ENCODE results near the gene SSR1.

SSR1 gene

DNA sequence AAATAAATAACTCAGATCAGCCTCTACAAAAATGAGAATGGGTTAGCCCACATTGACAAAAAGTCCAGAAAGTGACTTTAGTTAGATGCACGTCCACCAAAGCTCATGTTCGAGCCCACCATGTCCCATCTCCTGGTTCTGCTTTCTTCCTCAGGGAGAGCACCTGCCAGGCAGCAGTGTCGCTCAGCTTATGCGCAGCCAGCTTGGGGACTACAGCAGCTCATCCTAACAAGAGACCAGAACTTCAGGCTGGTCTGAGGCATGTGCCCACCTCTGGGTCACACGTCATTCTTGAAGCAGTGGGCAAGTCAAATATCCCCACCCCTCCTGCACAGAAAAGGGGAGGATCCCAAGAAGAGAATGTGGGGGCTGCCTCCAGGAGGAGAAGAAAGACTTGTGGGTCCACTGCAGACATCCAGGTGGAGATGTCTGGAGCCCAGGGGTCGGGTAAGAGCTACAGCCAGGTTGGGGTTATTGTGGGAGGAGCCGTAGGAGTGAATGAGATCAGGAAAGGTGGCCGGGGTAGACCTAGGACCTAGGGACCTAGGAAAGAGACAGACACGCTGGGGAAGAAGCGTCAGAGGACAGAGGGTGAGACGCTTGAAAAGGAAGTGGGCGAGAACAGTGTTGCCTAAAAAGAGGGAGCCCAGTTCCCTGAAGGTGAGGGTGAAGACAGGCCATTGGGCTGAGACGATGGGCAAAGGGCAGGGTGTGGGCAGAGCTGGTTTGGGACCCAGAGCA is 52.5 kb downstream of the SSR1 start:
- DNase-seq, result no peak

DNA sequence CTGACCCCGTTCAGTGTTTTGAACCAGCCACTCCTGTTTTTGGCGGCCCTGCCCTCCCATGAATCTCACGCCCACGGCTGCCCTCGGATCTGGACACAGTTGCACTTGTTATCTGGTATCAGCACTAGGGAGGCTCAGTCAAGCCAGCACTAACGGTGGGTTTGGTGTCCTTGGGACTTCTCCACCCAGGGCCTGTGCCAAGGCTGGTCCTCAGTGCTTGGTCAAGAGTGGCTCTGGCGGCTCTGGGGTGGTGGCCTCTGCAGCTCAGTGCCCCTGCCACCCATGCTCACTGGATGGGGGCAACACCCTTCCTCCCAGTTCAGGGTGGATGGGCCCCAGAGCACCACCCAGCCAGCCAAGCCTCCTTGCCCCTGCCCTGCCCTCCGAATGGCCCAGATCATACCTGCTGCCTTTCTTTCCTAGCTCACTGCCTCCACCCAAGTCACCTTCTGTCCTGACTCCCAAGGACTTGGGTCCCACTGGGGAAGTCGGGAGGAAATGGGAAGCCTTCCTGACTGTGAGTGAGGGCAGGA is 54.7 kb downstream of the SSR1 start:
- DNase-seq, result no peak

DNA sequence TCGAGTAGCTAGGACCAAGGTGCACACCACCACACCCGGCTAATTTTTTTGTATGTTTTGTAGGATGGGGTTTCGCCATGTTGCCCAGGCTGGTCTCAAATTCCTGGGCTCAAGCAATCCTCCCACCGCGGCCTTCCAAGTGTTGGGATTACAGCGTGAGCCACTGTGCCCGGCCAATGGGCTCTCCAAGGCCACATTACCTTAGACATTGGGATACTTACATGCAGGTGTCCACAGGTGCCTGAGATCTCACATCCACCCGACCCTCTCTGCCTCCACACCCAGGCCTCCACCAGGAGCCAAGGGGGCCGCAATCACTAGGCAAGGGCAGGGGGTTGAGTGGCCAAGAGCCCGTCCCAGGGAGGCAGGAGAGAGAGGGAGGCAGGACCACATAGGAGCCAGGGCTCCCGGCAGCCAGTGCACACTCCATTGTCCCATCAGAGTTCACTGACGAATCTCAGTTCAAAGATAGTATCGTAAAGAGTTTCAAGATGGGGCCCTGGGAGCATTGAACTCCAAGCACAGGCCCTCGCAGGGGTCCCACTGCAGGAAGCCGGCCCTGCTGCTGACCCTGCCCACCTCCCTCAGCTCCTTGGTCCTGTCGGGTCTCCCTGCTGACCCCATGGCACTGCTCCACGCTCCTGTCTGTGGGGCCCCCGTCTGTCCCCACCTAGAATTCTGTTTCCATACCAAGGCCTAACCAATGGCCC is 55.3 kb downstream of the SSR1 start:
- no peak for DNase-seq

DNA sequence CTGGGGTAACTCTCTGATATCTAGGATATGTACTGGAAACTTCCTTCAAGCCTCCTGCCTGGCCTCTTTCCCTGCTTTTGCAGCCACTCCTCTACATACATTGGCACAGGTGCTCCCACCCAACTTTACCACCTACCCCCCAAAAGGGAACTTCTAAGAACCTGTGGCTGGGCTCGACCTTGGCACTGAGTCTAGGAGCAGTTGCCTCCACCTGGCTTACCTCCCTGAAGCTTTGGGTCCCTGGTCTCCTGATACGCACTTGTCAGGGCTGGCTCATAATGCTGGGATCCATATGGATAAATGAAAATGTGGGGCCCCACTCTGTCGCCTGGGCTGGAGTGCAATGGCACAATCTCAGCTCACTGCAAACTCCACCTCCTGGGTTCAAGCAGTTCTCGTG is 56.2 kb downstream of the SSR1 start:
- DNase-seq, result no peak

DNA sequence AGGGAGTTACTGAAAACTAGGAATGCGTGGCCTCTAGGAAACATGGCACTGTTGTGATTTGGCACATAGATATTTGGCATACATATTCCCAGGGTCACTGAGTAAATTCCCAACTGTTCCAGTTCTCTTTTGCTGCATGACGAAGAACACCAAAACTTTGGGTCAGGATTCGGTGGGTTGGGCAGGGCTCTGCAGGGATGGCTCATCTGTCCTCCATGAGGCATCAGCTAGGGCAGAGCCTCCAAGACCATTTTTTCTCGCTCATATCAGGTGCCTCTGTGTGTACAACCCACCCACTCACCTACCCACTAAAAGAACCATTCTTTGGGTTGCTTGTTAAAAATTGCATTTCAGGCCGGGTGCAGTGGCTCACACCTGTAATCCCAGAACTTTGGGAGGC is 57.1 kb downstream of the SSR1 start:
- DNase-seq, result no peak

DNA sequence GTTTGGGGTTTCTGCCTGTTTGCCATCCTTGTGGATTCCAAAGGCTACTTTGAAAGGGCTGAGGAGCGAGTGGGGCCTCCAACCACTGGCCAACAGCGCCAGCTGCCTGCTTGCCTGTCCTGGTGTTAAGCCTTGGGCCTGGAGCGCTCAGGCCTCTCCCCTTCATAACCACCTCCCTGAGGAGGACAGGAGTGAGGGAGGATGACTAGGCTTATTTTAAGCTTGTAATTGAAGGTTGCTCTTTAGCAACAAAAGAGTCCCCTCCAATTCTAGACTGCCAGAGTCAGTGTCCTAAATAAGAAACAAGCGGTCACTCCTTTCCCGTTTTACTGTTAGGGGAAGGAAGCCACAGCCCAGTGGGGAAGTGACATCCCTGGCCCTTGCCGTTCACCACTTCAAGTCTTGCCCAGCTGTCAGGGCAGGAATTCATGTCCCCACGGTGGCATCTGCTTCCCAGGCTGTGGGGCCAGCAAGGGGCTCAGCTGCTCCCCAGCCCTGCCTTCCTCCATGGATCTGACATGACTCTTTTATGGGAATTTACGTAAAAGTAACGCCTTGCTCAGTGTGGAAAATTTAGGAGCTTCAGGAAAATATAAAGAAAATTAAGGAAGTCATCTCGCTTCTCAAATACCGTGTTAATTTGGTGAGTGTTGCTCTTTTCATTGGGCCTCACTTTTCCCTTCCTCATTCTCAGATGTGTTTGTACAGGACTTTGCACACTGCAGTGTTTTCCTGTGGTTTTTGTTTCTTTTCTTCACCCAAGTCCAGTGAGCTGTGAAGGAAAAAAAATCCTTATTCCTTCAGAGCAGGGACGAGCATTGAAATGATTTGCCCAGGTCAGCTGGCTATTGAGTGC is 57.8 kb downstream of the SSR1 start:
- DNase-seq, result peak in 6 of 58 donors; percentile 13 to 48 (median 22)

DNA sequence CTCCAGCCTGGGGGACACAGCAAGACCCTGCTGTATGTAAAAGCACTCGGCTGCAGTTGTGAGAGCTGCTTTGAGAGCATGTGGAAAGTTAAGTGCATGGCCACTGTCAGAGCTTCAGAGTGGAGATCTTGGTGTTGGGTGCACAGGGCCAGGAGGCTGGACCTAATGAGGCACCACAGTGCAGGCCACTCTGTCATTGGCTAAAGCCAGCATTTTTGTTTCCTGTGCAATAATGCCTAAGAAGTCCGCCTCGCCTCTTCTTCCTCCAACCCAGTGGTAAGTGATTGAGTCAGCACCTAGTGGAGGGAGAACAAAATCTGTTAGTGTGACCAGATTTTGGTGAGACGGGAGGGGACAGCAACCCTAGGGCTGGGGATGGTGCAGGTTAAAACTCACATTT is 60.6 kb downstream of the SSR1 start:
- DNase-seq, result no peak

DNA sequence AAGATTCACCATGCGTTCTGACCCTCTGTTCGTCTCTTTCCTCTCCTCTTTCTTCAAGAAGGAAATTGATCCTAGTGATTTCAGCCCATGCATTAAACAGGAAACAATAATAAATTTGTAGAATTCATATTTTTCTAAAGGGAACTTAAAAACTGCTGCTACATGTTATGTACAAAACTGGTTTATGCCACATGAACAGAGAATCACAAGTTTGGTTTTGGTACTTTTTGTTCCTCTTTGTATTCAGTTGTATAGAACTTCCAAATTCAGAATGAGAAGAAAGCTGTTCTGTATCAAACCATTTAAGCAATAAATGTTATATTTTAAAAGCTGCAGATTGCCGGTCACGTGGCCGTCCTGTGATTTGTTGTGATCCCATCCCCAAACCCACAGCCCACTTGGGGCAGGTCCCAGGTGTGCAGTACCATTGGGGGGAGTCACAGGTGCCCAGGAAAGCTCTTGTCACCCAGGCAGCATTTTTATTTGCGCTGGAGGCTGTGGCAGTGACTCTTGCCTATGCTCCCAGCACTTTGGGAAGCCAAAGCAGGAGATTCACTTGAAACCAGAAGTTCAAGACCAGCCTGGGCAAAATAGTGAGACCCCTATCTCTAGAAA is 61.2 kb downstream of the SSR1 start:
- no peak for DNase-seq

DNA sequence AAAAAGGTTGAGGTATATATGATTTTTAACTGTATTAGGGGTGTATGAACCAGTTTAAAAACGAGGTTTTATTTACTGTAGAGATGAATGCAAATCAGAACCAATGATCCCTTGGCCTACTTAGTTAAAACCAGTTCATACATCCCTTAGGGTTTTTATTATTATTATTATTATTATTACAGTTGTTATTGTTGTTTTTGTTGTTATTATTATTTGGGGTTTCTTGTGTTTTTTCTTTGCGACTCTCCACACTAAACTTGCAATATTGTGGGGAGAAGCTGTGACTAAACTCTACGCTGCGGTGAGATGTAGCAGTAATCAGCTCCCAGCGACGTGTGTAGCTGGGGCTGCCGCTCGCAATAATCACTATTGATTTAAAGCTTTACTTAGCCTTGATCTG is 62.2 kb downstream of the SSR1 start:
- DNase-seq, result no peak

DNA sequence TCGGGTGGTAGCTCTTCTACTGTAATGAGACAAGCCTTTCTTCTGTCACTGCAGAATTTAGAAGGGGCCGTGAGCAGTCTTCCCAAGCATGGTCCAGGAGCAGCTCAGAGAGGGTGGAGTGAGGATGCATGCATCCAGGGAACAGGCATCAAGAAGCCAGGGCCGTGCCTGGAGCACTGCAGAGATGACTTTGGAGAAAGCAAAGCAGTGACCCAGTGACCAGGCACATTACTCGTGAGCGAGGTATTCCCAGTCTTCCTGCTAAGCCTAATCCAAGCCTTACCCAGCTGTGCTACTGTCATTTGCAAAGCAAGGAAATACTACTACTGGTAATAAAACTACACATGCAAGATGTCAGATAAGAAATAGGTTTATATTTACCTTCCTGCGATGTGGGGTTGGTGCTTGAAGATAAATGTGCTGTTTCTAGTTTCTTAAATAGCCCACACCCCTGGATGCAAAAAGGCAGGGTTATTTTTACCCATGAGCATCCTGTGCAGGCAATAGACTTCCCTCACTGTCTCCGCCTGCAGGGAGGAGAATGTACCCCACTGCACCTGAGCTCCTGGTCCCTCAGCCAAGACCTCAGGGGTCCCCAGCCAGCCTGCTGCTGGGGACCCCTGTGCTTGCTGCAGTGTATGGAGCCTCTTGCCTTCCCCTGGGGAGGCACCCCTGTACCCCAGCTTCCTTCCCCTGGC is 62.9 kb downstream of the SSR1 start:
- no peak for DNase-seq

DNA sequence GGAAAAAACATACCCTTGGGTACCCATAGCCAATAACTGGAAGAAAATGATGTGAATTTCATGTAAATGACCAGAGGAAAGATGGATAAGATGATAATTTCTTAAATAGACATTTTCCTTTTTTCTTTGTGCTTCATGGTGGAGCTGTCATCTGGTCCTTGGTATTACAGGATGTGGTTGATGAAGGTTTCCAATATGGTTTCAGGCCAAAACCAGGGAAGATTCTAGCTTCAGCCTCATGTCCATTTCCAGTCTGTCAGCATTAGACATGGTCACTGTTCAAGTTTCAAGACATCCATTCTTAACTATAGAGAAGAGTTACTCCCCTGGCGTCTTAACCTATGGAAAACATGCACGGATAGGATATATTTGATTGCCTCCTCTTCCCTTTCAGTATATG is 63.6 kb downstream of the SSR1 start:
- no peak for DNase-seq

DNA sequence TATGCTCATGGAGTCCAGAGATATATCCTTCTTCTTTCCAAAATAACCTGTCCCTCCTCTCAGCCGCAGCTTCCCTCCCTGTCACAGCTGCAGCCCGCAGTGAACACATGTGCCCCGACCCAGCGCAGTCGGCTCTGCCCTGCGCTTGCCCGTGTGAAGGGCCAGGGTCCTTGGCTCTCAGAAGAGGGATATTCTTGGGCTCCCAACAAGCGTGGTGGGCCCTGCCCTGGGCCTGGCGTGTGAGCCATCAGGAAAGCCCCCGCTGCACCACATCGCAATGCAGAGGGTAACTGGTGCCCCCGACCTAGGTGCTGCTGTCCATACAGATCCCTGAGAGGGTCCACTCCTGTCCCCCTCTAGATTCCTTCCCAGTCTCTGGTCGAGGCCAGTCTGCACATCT is 65.2 kb downstream of the SSR1 start:
- no peak for DNase-seq

DNA sequence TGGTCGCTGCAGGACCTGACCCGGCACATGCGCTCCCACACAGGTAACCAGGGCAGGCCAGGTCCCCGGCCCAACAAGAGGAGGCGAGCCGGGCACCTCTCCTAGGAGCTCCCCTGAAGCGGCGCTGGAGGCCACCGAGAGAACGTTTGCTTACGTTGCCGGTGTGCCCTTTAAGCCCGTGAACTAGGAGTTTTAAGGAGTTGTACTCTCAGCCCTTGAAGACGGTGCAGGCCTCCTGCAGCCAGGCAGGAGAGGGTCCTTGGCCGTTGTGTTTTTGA is 65.9 kb downstream of the SSR1 start:
- DNase-seq, result no peak

DNA sequence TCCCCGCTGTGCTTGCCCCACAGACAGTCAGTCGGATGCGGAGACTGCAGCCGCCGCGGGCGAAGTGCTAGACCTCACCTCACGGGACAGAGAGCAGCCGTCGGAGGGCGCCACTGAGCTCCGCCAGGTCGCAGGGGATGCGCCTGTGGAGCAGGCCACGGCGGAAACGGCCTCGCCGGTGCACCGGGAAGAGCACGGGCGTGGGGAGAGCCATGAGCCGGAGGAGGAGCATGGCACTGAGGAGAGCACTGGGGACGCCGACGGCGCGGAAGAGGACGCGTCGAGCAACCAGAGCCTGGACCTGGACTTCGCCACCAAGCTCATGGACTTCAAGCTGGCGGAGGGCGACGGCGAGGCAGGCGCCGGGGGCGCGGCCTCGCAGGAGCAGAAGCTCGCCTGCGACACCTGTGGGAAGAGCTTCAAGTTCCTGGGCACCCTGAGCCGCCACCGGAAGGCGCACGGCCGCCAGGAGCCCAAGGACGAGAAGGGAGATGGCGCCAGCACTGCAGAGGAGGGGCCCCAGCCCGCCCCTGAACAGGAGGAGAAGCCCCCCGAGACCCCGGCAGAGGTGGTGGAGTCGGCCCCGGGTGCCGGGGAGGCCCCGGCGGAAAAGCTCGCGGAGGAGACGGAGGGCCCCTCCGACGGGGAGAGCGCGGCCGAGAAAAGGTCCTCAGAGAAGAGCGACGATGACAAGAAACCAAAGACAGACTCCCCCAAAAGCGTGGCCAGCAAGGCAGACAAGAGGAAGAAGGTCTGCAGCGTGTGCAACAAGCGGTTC is 66.4 kb downstream of the SSR1 start:
- no peak for DNase-seq

DNA sequence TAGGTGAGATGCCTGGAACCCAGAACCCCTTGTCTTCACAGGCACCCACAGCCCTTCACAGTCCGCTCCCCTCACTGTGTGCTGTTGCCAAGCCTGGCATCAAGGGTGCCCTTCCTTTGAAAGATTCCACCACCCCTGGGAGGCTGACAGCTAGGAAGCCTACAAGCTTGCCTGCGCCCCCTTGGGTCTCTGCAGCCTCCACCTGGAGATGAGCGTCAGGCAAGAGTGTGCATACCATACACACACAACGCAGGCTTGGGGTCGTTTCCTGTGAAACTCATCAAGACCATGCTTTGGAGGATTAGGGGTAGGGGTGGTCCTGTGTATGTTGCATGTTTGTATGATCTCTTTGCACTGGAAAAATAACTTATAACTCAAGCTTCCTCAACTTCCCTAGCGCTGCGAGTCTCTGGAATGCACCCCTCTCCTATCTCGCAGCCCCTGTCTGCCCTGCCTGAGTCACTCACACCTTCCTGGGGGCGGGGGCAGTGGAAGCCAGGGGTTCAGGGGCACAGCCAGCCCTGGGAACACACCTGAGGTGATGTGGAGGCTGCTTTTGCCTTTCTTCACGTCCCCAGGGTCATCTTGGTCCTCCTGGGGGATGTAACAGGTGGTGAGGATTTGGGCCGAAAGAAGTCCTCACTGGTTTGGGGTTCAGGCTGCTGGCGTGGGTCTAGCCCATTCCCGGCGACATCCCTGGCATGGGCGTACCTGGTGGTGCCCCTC is 67.2 kb downstream of the SSR1 start:
- DNase-seq, result no peak

DNA sequence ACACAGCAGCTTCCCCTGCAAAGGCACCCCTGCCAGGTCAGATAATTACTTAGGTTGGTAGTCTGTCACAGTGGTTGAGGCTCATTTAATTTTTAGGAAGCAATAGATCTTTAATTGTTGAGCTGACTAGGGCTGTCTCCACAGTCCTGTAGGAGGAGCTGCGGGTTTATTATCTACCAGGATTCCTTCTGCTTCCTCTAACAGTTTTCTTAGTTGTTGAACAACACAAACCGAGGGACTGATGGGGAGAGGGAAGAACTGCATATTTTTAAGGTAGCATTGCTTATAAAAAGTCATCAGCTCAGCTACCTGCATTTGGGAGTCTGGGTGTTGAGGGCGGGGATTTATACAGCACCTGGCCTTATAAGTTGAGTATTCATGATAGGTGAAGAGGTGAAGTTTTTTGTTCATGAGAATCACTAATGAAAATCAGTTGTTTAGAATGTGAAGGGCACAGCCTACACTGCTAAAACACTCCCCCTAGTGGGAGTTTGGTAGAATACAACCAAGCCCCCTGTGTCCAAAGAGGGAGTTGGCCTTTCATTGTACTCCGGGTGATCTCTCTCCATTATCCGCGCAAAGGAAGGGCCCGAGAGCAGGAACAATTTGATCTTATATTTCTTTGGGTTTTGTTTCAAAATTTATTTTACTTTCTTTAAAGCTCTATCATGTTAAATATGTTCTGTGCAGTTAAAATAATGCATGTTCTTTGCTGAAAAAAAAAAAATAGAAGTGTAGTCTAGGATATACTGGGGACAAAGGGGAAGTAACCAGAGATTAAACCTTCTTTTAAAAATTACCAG is 69.6 kb downstream of the SSR1 start:
- DNase-seq, result peak in 22 of 58 donors; percentile 5 to 61 (median 22)

DNA sequence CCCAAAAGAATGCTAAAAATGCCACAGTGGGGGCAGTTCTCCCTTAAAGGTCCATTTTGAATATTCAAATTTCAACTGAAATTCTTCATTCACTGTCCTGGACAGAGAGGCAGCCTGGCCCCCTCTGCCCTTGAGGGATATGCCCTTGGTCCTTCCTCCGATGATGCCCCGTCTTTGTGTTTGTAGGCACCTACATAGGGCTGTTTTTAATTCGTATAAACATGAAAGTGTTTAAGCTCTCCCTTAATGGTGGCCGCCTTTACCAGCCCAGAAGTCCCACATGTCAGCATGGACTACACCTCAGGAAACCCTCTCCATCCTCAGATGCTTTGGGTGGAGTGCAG is 70.2 kb downstream of the SSR1 start:
- no peak for DNase-seq

DNA sequence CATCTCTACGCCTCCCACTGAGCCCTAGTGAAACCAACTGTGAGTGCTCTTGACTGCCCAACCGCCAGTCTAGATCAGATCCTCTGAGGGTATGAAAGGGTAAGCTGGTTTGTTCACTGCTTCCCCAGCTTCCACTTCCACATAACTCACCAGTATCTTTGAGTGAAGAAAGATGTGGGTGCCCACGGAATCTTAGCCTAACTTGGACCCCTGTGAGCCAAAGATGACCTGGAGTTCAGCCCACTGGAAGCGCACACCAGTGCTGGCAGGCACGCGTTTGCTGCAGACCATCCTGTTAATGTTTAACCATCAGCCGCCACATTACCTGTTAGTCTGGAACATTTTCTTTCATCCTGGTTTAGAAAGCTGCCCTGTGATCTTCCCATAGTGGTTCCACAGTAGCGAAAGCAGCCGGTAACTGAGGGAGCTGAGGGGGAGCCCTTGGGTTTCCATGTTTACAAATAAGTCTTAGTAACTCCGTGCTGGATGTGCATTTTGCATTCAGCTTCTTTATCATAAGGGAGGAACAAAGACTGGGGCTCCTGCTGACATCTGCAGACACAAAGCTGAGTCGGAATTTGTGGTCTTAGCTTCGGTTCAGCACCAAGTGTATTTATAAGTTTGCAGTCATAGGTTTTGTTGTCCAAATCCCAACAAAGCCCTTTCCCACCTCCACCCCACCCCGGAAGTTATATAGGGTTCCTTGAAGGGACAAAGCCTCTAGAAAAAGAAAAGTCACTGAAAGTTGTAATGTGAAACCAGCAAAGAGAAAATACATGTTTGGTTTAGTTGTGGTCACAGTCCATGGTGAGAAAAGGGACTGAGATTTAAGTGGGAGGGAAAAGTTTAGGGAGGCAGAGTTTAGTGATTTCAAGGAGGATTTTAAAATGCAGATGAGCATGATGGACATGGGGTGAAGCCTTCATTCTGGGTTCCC is 71.0 kb downstream of the SSR1 start:
- DNase-seq, result no peak

Data from anterior cingulate cortex (tissue), 58 donors.